CMK (cell line): ENCODE measurements around the gene FBXO36.
"Not testable (repeated sequence)": the region's sequence is repeated elsewhere in the genome, so short reads cannot be mapped to it uniquely, and the experiment has no call there.

ENCODE experiments used
- DNase-seq: peaks from one replicate; pipeline ENCODE4 v3.0.0-alpha.2; 2010; ENCODE audit warnings: low read depth

Gene FBXO36

GRCh38 chr2:229910832-229911412 is 11.4 kb upstream of the FBXO36 start:
- no peak for DNase-seq

GRCh38 chr2:229914171-229914570 is 8.1 kb upstream of the FBXO36 start:
- no peak for DNase-seq

GRCh38 chr2:229917793-229918192 is 4.5 kb upstream of the FBXO36 start:
- no peak for DNase-seq

GRCh38 chr2:229920011-229920641 is 2.2 kb upstream of the FBXO36 start:
- no peak for DNase-seq

GRCh38 chr2:229921101-229921891 is 1.0 kb upstream of the FBXO36 start:
- DNase-seq, result no peak

- peak; percentile 89 for DNase-seq
These were observed 333 bp upstream of the FBXO36 start, which contains the start of gene TRIP12 for GRCh38 chr2:229921892-229922448. Gene TRIP12 (minus strand): TSS chr2:229922009. CDS start chr2:229880079, 41,930 bp downstream.

- DNase-seq, result not testable (repeated sequence)
These were observed 2.2 kb downstream of the FBXO36 start for GRCh38 chr2:229924541-229924940.

GRCh38 chr2:229925201-229925600 is 2.9 kb downstream of the FBXO36 start:
- no peak for DNase-seq

GRCh38 chr2:229927817-229928321 is 5.6 kb downstream of the FBXO36 start:
- no peak for DNase-seq

- DNase-seq, result no peak
These were observed 8.4 kb downstream of the FBXO36 start for GRCh38 chr2:229930656-229931055.

GRCh38 chr2:229931241-229931640 is 8.9 kb downstream of the FBXO36 start:
- DNase-seq, result no peak

GRCh38 chr2:229937537-229937936 is 15.2 kb downstream of the FBXO36 start:
- DNase-seq, result no peak

GRCh38 chr2:229942671-229943070 is 20.4 kb downstream of the FBXO36 start:
- no peak for DNase-seq

- DNase-seq, result no peak
These were observed 20.9 kb downstream of the FBXO36 start for GRCh38 chr2:229943171-229943570.

GRCh38 chr2:229943770-229944449 is 21.6 kb downstream of the FBXO36 start:
- DNase-seq, result no peak

GRCh38 chr2:229945975-229946374 is 23.7 kb downstream of the FBXO36 start:
- DNase-seq, result no peak

GRCh38 chr2:229947544-229947943 is 25.2 kb downstream of the FBXO36 start:
- DNase-seq, result no peak

- no peak for DNase-seq
These were observed 30.0 kb downstream of the FBXO36 start for GRCh38 chr2:229952256-229952835.

GRCh38 chr2:229955663-229956062 is 33.4 kb downstream of the FBXO36 start:
- DNase-seq, result no peak

- no peak for DNase-seq
These were observed 34.2 kb downstream of the FBXO36 start for GRCh38 chr2:229956491-229956890.

- DNase-seq, result not testable (repeated sequence)
These were observed 41.3 kb downstream of the FBXO36 start for GRCh38 chr2:229963596-229963995.

- no peak for DNase-seq
These were observed 47.6 kb downstream of the FBXO36 start for GRCh38 chr2:229969921-229970320.
